GM21423 (cell line): ENCODE results near the gene SHLD2.
"Not testable (repeated sequence)": the region's sequence is repeated elsewhere in the genome, so short reads cannot be mapped to it uniquely, and the experiment has no call there.

Experiments used
- ATAC-seq: cut with Tn5 transposase; IDR thresholded peaks from one replicate; pipeline ENCODE4 v1.9.1; 2021; ENCODE audit warnings: mild to moderate bottlenecking, moderate library complexity; ENCODE audit not compliant: unreplicated experiment

Gene SHLD2

DNA sequence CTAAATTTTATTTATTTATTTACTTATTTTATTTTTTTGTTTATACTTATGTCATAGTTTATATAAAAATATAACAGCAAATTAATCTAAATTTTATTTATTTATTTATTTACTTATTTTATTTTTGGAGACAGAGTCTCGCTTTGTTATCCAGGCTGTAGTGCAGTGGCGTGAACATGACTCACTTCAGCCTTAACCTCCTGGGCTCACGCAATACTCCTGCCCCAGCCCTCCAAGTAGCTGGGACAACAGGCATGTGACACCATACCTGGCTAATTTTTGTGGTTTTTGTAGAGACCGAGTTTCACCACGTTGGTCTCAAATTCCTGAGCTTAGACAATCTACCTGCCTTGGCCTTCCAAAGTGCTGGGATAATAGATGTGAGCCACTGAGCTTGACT, 115.3 kb downstream of the SHLD2 start:
- not testable (repeated sequence) for ATAC-seq

DNA sequence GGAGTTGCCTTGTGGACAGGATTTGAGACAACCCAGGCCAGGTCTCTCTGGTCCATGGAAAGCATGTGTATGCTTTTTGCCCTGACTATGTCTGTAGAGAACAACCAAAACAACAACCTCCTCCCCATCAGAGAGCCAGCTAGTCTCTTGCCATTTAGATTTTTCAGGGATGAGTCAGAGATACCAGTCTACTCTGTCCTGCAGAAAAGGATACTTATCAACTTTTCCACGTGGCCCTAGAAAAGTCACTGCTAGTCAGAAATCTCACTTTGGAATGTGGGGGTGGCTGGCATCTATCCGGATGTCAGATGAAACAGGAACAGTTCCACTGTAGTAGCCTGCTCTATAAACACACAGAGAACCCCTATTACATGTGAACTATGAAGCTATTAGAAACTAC, 116.8 kb downstream of the SHLD2 start:
- not testable (repeated sequence) for ATAC-seq

DNA sequence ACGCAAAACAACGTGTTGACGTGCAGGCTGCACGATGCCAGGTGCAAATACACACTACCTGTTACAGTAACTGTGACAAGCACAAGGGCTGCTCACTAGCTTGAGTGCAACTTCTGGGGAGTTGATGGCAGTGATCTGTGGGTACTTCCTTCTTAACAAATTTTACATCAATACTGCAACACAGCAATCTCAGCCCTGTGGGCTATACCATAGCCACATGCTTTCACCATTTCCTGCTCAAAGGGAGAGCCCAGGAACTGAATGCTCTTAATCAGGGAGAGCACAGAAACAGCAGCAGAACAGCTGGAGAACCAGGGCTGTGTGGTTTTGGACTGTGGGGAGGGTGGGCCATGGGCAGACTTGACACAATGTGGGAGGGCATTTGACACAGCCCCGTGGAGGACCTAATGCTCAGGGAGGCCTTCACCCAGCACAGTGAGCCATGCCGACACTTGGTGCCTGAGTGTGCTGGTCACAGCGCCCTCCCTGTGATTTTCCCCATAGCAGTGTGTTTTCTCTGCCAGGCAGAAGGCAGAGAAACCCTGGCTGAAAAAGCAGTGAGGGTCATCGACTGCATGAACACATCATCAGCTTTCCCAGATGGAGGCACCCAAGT, 118.3 kb downstream of the SHLD2 start:
- ATAC-seq = not testable (repeated sequence)

DNA sequence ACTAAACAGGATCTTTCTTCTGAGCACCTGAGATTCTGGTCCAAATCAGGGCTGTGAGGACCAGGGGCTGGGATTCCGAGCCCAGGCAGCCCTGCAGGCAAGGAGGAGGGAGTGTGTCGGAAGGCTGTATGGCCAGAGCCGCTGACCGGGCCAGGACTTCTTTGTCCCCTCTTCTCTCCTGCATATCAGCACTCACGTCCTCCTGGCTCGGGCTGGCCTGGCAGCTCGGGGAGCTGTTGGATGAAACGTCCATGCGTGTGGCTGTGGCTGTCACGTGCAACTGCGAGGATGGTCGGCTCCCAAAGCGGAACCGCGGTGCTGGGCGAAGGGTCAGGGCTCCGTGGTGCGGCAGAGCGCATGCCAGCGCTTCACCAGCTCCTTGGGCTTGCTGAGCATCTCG, 118.8 kb downstream of the SHLD2 start:
- not testable (repeated sequence) for ATAC-seq

DNA sequence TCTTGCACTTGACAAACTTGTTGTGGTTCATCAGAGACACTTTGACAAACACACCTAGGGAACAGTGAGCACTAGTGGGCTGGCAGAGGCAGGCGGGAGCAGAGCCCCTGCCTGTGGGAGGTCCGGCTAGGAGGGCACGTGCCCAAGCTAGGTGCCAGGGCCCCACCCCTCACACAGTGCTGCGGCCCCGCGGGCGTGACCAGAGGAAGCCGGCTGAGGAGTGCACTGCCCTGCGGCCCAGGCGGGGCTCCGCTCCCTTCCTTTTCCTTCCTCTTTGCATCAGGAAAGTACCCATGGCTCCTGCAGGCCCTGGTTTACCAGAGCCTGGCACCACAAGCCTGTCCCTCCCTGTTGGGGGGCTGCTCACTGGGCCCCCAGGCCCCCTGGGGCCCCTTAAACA, 121.1 kb downstream of the SHLD2 start:
- not testable (repeated sequence) for ATAC-seq

DNA sequence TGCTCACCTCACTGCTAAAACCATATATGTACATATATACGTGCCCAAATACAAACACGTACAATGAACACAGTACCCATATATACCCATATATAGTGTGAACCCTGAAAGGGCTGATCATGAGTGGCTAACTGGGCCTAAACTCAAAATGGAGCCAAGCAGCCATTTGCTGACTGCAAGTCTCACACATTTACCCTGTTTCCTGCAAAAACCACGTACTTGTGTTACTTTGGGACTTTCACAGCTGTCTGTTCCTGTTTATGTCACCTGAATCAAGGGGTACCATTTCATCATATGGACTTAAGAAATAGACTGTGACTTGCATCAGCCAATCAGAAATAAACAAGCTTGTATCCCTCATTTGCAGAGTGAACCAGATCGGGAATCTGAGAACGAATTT, 124.4 kb downstream of the SHLD2 start:
- not testable (repeated sequence) for ATAC-seq

DNA sequence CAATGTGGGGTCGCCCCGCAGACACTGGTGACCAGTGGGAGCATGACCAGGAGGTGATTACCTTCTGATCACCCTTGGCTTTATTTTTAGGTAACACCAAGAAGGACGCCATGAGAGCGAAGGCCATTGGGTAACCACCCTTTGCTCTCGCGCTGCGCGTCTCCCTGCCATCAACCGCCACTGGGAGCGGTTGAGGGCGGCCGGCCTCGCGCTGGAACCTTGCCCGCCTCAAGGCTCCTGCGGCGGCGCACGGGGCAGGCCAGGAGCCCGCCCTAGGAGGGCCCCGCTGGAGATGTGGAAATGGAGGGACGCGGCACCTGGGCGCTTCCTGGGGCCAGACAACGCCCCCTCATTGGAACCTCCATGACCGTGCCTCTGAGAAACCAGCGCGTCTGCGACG, 127.8 kb downstream of the SHLD2 start:
- ATAC-seq = not testable (repeated sequence)

DNA sequence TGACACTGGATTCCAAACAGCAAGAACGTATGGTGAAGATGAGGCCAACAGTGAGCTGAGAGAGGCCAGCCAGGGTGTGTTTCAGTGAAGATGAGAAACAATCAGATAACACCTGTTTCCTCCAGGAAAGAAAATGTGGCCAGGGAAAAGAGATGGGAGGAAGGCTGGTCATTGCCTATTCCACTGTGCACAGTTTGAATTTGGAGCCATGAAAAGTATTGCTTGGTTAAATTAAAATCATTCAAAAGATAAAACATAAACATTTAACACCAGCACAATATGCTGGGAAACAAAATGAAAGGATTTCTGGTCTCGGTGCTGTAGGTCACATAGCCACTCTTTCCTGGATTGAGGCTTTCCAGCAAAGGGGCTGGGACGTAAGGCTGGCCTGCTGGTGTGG, 130.1 kb downstream of the SHLD2 start, which contains the start of gene NUTM2A:
NUTM2A (plus strand) TSS at position 301 of the 400 bp plus-strand sequence. CDS start 383 bp downstream, outside the sequence.
- ATAC-seq = not testable (repeated sequence)

DNA sequence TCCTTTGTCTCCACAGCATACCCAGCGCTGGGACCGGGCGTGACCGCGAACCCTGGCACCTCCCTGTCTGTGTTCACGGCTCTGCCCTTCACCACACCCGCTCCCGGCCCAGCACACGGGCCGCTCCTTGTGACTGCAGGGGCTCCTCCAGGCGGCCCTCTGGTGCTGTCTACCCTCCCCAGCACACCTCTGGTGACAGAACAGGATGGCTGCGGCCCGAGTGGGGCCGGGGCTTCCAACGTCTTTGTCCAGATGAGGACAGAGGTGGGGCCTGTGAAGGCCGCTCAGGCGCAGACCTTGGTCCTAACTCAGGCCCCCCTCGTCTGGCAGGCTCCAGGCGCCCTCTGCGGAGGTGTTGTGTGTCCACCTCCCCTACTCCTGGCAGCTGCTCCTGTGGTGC, 133.2 kb downstream of the SHLD2 start:
- not testable (repeated sequence) for ATAC-seq

DNA sequence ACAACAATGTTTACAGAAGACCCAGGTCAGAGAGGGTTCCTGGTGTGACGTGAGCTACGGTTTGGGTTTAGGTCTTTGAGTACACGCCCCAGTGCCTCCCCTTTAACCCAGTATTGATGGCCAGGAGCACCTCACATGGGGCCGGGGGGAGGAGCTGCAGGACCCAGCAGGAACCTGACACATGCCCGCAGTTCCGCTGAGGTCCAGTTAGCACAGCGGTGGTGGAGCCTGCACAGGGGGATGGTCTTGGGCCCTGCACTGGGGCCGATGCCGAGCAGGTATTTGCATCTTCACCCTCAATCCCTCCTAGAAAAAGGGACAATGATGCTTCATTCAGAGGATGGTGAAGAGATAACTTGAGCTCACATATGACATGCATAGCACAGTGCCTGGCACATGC, 134.2 kb downstream of the SHLD2 start:
- not testable (repeated sequence) for ATAC-seq

DNA sequence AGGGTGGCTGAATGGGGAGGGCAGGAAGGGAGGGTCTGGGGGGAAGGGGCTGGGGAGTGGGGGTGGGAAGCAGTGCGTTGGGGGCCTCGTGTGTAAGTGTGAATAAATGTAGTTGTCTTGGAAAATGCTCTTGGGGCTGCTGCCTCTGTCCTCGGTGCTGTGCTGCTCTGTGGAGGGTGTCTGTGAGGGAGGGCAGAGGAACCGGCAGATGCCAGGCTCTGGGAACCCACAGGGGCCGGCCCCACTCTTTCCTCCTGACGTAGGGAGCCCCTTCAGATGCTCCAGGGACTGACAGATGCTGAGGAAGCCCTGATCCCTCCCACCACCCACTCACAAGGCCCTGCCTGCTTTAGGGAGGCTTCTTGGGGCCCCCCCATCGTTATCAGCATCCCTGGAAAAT, 139.8 kb downstream of the SHLD2 start:
- not testable (repeated sequence) for ATAC-seq

DNA sequence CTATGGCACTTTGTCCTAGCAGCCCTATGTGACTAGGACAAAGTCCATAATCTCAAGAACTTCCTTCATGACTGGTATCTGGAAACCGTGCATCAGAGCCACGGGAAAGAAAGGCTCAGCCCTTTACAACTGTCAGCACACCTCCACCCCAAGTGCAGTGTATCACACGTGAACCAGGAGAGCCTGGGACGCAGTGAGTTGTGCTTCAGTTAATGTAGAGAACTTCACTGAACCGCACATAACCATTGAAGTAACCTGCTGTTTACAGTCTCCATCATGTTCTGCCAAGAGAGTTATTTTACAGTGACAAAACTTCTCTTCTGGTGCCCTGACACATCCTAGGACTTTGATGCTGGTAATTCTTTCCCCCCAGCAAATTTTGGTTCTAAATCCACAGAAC, 142.2 kb downstream of the SHLD2 start:
- not testable (repeated sequence) for ATAC-seq

DNA sequence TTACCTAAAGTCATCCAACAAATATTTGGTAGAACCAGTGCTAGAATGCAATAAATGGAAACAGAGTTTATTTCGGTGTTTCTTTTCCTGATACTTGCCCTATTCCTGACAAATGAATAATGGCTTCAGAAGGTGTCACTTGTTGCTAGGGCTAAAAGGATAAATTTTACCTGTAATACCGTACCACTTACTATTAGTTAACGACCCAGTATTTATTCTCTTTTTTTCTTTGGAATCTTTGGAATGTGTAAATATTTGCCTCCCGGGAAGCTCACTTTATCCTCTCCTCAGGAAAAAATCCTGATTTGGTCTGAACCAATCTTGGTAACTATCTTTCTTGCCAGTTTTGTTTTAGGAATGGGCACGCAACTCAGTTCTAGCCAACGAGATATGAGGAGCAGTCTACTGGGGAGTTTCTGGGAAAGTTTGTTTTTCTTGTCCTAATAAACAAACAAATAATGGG, 144.4 kb downstream of the SHLD2 start:
- ATAC-seq = not testable (repeated sequence)
